HL-60 (cell line): ENCODE data around the gene NUBPL.

ENCODE experiments used
- DNase-seq, 2 experiments: peaks; one replicate each; pipeline ENCODE4 v3.0.0-alpha.2; 2010 to 2020; ENCODE audit warnings: low read depth in 1 of 2, low spot score in 1 of 2
- H3K27ac ChIP-seq: fragments of 250-450 bp; sonication (Bioruptor Pico); replicated peaks from 2 replicates; pipeline ENCODE4 v1.5.1; 2020; ENCODE audit warnings: mild to moderate bottlenecking, moderate library complexity
- H3K27me3 ChIP-seq: fragments of 250-450 bp; sonication (Bioruptor Pico); 2 replicates; pipeline ENCODE4 v1.5.1; 2021; ENCODE audit warnings: mild to moderate bottlenecking, moderate library complexity; ENCODE audit not compliant: insufficient read depth, poor library complexity, severe bottlenecking
- H3K4me3 ChIP-seq: replicated peaks from 2 replicates; pipeline ENCODE4 v1.5.1; 2011; ENCODE audit warnings: mild to moderate bottlenecking, control low read depth, low read length; ENCODE audit not compliant: insufficient read depth
- GABPA ChIP-seq: IDR thresholded peaks from 2 replicates; pipeline ENCODE4 v1.6.1; 2012; ENCODE audit warnings: low read depth
- POLR2AphosphoS5 ChIP-seq: IDR thresholded peaks from 2 replicates; pipeline ENCODE4 v1.6.1; 2012; ENCODE audit warnings: low read depth
- SPI1 ChIP-seq: IDR thresholded peaks from 2 replicates; pipeline ENCODE4 v1.6.1; 2012; ENCODE audit warnings: low read depth, mild to moderate bottlenecking, borderline replicate concordance
- TF ChIP-seq, protein P1 (sequence below): IDR thresholded peaks from one replicate; pipeline ENCODE4 v1.5.1; 2011; ENCODE audit warnings: low read length, control low read depth, inconsistent platforms; ENCODE audit not compliant: insufficient read depth
- TF ChIP-seq, protein P2 (sequence below): IDR thresholded peaks from 2 replicates; pipeline ENCODE4 v1.6.1; 2012; ENCODE audit warnings: low read depth; ENCODE audit not compliant: insufficient replicate concordance

The NUBPL gene

DNA sequence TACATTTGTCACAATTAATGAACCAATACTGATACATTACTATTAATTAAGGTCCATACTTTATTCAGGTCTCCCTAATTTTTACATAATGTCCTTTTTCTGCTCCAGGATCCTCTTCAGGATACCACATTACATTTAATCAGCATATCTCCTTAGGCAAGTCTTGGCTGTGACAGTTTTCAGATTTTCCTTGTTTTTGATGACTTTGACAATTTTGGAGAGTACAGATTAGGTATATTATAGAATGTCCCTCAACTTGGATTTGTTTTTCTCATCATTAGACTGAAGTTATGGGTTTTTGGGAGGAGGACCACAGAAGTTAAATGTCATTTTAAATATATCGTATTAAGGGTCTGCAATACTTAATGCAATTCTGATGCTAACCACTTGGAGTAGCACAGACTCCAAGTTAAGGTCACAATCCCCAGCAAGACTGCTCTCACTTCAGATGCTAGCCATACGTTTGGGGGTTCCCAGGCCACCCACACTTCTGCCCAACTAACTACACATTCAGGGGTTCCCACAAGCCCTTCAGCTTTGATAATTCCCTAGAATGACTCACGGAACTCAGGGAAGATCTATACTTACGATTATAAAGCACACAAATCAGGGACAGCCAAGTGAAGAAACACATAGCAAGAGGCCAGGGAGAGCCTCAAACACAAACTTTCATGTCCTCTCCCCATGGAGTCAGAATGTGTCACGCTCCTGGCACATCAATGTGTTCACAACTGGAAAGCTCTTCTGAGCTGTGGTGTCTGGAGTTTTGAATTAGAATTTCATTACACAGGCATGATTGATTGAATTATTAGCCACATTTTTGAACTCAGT is 17.0 kb upstream of the NUBPL start:
- H3K27ac ChIP-seq: no peak overlapping the region
- TF ChIP-seq SPI1 (no peak), GABPA (no peak), POLR2AphosphoS5 (no peak)
- TF ChIP-seq, protein P1, sequence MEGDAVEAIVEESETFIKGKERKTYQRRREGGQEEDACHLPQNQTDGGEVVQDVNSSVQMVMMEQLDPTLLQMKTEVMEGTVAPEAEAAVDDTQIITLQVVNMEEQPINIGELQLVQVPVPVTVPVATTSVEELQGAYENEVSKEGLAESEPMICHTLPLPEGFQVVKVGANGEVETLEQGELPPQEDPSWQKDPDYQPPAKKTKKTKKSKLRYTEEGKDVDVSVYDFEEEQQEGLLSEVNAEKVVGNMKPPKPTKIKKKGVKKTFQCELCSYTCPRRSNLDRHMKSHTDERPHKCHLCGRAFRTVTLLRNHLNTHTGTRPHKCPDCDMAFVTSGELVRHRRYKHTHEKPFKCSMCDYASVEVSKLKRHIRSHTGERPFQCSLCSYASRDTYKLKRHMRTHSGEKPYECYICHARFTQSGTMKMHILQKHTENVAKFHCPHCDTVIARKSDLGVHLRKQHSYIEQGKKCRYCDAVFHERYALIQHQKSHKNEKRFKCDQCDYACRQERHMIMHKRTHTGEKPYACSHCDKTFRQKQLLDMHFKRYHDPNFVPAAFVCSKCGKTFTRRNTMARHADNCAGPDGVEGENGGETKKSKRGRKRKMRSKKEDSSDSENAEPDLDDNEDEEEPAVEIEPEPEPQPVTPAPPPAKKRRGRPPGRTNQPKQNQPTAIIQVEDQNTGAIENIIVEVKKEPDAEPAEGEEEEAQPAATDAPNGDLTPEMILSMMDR: no peak
- TF ChIP-seq, protein P2, sequence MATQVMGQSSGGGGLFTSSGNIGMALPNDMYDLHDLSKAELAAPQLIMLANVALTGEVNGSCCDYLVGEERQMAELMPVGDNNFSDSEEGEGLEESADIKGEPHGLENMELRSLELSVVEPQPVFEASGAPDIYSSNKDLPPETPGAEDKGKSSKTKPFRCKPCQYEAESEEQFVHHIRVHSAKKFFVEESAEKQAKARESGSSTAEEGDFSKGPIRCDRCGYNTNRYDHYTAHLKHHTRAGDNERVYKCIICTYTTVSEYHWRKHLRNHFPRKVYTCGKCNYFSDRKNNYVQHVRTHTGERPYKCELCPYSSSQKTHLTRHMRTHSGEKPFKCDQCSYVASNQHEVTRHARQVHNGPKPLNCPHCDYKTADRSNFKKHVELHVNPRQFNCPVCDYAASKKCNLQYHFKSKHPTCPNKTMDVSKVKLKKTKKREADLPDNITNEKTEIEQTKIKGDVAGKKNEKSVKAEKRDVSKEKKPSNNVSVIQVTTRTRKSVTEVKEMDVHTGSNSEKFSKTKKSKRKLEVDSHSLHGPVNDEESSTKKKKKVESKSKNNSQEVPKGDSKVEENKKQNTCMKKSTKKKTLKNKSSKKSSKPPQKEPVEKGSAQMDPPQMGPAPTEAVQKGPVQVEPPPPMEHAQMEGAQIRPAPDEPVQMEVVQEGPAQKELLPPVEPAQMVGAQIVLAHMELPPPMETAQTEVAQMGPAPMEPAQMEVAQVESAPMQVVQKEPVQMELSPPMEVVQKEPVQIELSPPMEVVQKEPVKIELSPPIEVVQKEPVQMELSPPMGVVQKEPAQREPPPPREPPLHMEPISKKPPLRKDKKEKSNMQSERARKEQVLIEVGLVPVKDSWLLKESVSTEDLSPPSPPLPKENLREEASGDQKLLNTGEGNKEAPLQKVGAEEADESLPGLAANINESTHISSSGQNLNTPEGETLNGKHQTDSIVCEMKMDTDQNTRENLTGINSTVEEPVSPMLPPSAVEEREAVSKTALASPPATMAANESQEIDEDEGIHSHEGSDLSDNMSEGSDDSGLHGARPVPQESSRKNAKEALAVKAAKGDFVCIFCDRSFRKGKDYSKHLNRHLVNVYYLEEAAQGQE: no peak
- H3K27me3 ChIP-seq: no peaks in the 10 kb centered on the region
- H3K4me3 ChIP-seq: no peak overlapping the region
- no peak for DNase-seq

DNA sequence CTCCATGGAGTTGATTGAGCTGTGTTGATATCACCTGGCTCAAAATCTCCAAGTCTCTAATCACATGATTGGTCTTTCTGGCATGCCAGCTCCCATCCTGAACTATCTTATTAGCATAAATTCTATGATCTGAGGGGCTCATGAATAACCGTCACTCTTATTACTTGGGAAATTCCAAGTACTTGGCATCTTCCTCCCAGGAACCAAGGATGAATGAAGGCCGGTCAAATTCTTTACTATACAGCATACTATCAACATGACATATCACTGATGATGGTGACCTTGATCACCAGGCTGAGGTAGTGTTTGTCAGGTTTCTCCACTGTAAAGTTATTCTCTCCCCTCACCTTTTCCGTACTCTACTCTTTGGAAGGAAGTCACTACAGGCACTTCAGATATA is 16.4 kb upstream of the NUBPL start:
- no peak for TF ChIP-seq SPI1
- TF ChIP-seq, protein P2: no peak
- TF ChIP-seq GABPA: no peak
- TF ChIP-seq, protein P1: no peak
- TF ChIP-seq POLR2AphosphoS5: no peak
- H3K27me3 ChIP-seq: no peaks in the 10 kb centered on the region
- no peak for DNase-seq
- no peak overlapping the region for H3K27ac ChIP-seq
- no peak overlapping the region for H3K4me3 ChIP-seq

DNA sequence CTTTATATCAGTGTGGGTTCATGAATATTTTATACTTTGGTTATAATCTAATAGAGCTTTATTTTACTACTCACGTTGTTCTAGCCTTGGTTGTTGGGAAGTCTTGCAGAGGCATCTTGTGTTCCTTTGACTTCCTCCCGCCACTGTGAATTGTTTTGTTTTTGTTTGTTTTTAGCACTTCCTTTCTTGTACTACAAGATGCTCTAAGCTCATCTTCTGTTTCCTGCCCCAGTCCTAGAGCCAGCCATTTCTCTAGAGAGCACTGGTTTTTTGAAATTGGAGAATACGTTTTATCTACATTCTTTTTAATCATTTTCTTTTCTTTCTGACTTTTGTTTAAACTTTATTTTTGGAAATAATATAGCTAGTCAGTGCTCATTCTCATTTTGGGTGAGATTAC is 15.9 kb upstream of the NUBPL start:
- no peak for DNase-seq
- H3K4me3 ChIP-seq: no peak overlapping the region
- H3K27me3 ChIP-seq: no peaks in the 10 kb centered on the region
- H3K27ac ChIP-seq: no peak overlapping the region
- TF ChIP-seq GABPA (no peak), SPI1 (no peak), POLR2AphosphoS5 (no peak)
- TF ChIP-seq, protein P2: no peak
- TF ChIP-seq, protein P1: no peak
